IMR-90 (cell line): ENCODE measurements around the gene NGEF. TPM values are rescaled to one million over a fixed set of nuclear protein-coding genes. Genes with fewer than 3 reads are reported as not detected.

Experiments
- ATAC-seq: fragments of 200-7000 bp; cut with Tn5 transposase; 2 replicates; pipeline ENCODE4 v1.9.1; 2020; ENCODE audit warnings: low read depth, mild to moderate bottlenecking, moderate library complexity
- BruUV-seq: library from RNA; stranded (reverse); fragments of 400-500 nt; replicated peaks from 2 replicates; lab custom pipeline; 2021; lab: Mats Ljungman, UMichigan
- CTCF ChIA-PET: fragments of 300-600 bp; formaldehyde crosslinking; extraction: SDS; loops from one replicate; lab custom pipeline; 2021; ENCODE audit warnings: antibody characterized with exemption; lab: Yijun Ruan, JAX
- POLR2A ChIA-PET: fragments of 300-600 bp; sonication (Branson Sonifier 250); formaldehyde crosslinking; loops from one replicate; lab custom pipeline; 2022; ENCODE audit warnings: antibody characterized with exemption; ENCODE audit not compliant: unreplicated experiment; lab: Charles Lee
- DNase-seq: peaks from one replicate; pipeline ENCODE4 v3.0.0; 2013
- H2AFZ ChIP-seq: replicated peaks from 2 replicates; pipeline ENCODE3; 2013; ENCODE audit warnings: low read length, mild to moderate bottlenecking; ENCODE audit not compliant: poor library complexity
- H2AK5ac ChIP-seq: 2 replicates; pipeline ENCODE4 v1.6.1; 2013; ENCODE audit warnings: low read depth, low read length, inconsistent platforms
- H2AK9ac ChIP-seq: replicated peaks from 2 replicates; pipeline ENCODE3; 2013; ENCODE audit warnings: mild to moderate bottlenecking, low read depth, low read length, moderate library complexity; ENCODE audit not compliant: poor library complexity
- H2BK120ac ChIP-seq: 2 replicates; pipeline ENCODE4 v1.6.1; 2013; ENCODE audit warnings: low read depth, low read length, inconsistent platforms
- H2BK15ac ChIP-seq: 3 replicates; pipeline ENCODE4 v1.6.1; 2013; ENCODE audit warnings: low read depth, low read length, inconsistent platforms
- H2BK20ac ChIP-seq: 2 replicates; pipeline ENCODE4 v1.6.1; 2013; ENCODE audit warnings: low read depth, mild to moderate bottlenecking, inconsistent platforms, low read length, moderate library complexity
- H2BK5ac ChIP-seq: 2 replicates; pipeline ENCODE4 v1.6.1; 2013; ENCODE audit warnings: mild to moderate bottlenecking, low read depth, low read length, inconsistent platforms; ENCODE audit not compliant: poor library complexity, severe bottlenecking
- H3K14ac ChIP-seq: replicated peaks from 2 replicates; pipeline ENCODE4 v1.6.1; 2013; ENCODE audit warnings: low read depth, low read length, inconsistent platforms
- H3K18ac ChIP-seq: 2 replicates; pipeline ENCODE4 v1.6.1; 2013; ENCODE audit warnings: low read depth, low read length, control low read depth
- H3K23ac ChIP-seq: 2 replicates; pipeline ENCODE4 v1.6.1; 2013; ENCODE audit warnings: low read depth, low read length, inconsistent platforms
- H3K27ac ChIP-seq: 2 replicates; pipeline ENCODE4 v1.5.1; 2013; ENCODE audit warnings: mild to moderate bottlenecking, control low read depth, low read length; ENCODE audit not compliant: insufficient read depth
- H3K27me3 ChIP-seq: 2 replicates; pipeline ENCODE4 v1.6.1; 2013; ENCODE audit warnings: low read length; ENCODE audit not compliant: control insufficient read depth, insufficient read depth
- H3K36me3 ChIP-seq: 2 replicates; pipeline ENCODE4 v1.6.1; 2013; ENCODE audit warnings: low read length, mixed read lengths; ENCODE audit not compliant: control insufficient read depth, insufficient read depth
- H3K4ac ChIP-seq: 2 replicates; pipeline ENCODE4 v1.6.1; 2013; ENCODE audit warnings: low read depth, low read length, inconsistent platforms
- H3K4me1 ChIP-seq: 2 replicates; pipeline ENCODE4 v1.6.1; 2013; ENCODE audit warnings: low read length, mixed read lengths; ENCODE audit not compliant: control insufficient read depth, insufficient read depth
- H3K4me2 ChIP-seq: 2 replicates; pipeline ENCODE4 v1.6.1; 2013; ENCODE audit warnings: low read depth, mild to moderate bottlenecking, control low read depth, low read length, moderate library complexity
- H3K4me3 ChIP-seq: 2 replicates; pipeline ENCODE4 v1.5.1; 2013; ENCODE audit warnings: low read depth, mild to moderate bottlenecking, control low read depth, low read length, moderate library complexity; ENCODE audit not compliant: insufficient read depth
- H3K56ac ChIP-seq: 2 replicates; pipeline ENCODE4 v1.6.1; 2013; ENCODE audit warnings: low read length, inconsistent platforms; ENCODE audit not compliant: insufficient read depth; ENCODE audit errors: extremely low read depth
- H3K79me1 ChIP-seq, 2 experiments: 2 replicates each; pipeline ENCODE4 v1.6.1; 2013; ENCODE audit warnings: low read length in 2 of 2, inconsistent platforms in 1 of 2, low read depth in 1 of 2
- H3K9ac ChIP-seq: 2 replicates; pipeline ENCODE4 v1.6.1; 2013; ENCODE audit warnings: low read depth, low read length, control low read depth
- H3K9me1 ChIP-seq: 2 replicates; pipeline ENCODE4 v1.6.1; 2013; ENCODE audit warnings: low read length, inconsistent platforms; ENCODE audit not compliant: insufficient read depth
- H3K9me3 ChIP-seq: 2 replicates; pipeline ENCODE4 v1.6.1; 2013; ENCODE audit warnings: low read length; ENCODE audit not compliant: control insufficient read depth, insufficient read depth
- H4K20me1 ChIP-seq: 2 replicates; pipeline ENCODE4 v1.6.1; 2013; ENCODE audit warnings: low read length, inconsistent platforms; ENCODE audit not compliant: insufficient read depth
- H4K5ac ChIP-seq: 2 replicates; pipeline ENCODE4 v1.6.1; 2013; ENCODE audit warnings: mild to moderate bottlenecking, low read depth, low read length, control low read depth
- H4K8ac ChIP-seq, 2 experiments: 2 replicates each; pipeline ENCODE4 v1.6.1; 2013; ENCODE audit warnings: low read depth in 2 of 2, low read length in 2 of 2, control low read depth in 1 of 2, inconsistent platforms in 1 of 2
- H4K91ac ChIP-seq: 2 replicates; pipeline ENCODE4 v1.6.1; 2013; ENCODE audit warnings: low read depth, low read length, inconsistent platforms; ENCODE audit not compliant: insufficient read depth
- BHLHE40 ChIP-seq: fragments of 150-350 bp; IDR thresholded peaks from 2 replicates; pipeline ENCODE4 v1.6.1; 2016; ENCODE audit warnings: mild to moderate bottlenecking, low read depth, low read length
- CHD1 ChIP-seq: IDR thresholded peaks from 2 replicates; pipeline ENCODE4 v1.6.1; 2012; ENCODE audit warnings: low read depth, low read length, improper control_type of control experiment
- FOS ChIP-seq: fragments of 150-350 bp; IDR thresholded peaks from 2 replicates; pipeline ENCODE4 v1.6.1; 2016; ENCODE audit warnings: low read depth, low read length
- MAFK ChIP-seq: IDR thresholded peaks from 2 replicates; pipeline ENCODE4 v1.6.1; 2012; ENCODE audit warnings: low read depth, low read length, improper control_type of control experiment
- MAZ ChIP-seq: IDR thresholded peaks from 2 replicates; pipeline ENCODE4 v1.6.1; 2012; ENCODE audit warnings: low read depth, mild to moderate bottlenecking, low read length, improper control_type of control experiment, moderate library complexity, borderline replicate concordance
- MXI1 ChIP-seq: IDR thresholded peaks from 2 replicates; pipeline ENCODE4 v1.6.1; 2012; ENCODE audit warnings: low read depth, mild to moderate bottlenecking, low read length, moderate library complexity, borderline replicate concordance
- NFE2L2 ChIP-seq: fragments of 150-350 bp; IDR thresholded peaks from 2 replicates; pipeline ENCODE4 v1.6.1; 2016; ENCODE audit warnings: low read depth, mild to moderate bottlenecking, low read length
- POLR2A ChIP-seq: IDR thresholded peaks from 2 replicates; pipeline ENCODE4 v1.6.1; 2012; ENCODE audit warnings: mild to moderate bottlenecking, low read depth, low read length
- RAD21 ChIP-seq: IDR thresholded peaks from 2 replicates; pipeline ENCODE4 v1.6.1; 2012; ENCODE audit warnings: low read length, improper control_type of control experiment
- RCOR1 ChIP-seq: IDR thresholded peaks from 2 replicates; pipeline ENCODE4 v1.6.1; 2012; ENCODE audit warnings: mild to moderate bottlenecking, low read length, improper control_type of control experiment; ENCODE audit not compliant: insufficient replicate concordance
- RFX5 ChIP-seq: IDR thresholded peaks from 2 replicates; pipeline ENCODE4 v1.8.0; 2012; ENCODE audit warnings: low read depth, mild to moderate bottlenecking, low read length, moderate library complexity
- SMC3 ChIP-seq: fragments of 150-350 bp; IDR thresholded peaks from 2 replicates; pipeline ENCODE4 v1.6.1; 2016; ENCODE audit warnings: low read depth, mild to moderate bottlenecking, antibody characterized with exemption, low read length, moderate library complexity
- WGBS, 2 experiments: methylation state at CpG; one replicate each; pipeline versions ENCODE4 v1.1.5 to v1.1.7; 2013; ENCODE audit warnings: missing lambda C conversion rate in 2 of 2; ENCODE audit not compliant: insufficient read length in 1 of 2; ENCODE audit errors: extremely low coverage in 2 of 2; 5-methylcytosine and 5-hydroxymethylcytosine counted together
- dilution Hi-C: fragments of 300-500 bp; cut with HindIII; formaldehyde crosslinking; loops from one replicate; pipeline ENCODE4 v1.14.3; 2018; ENCODE audit warnings: low sequenced_read_pairs; ENCODE audit not compliant: unreplicated experiment
- in situ Hi-C: fragments of 300-500 bp; cut with MboI; formaldehyde crosslinking; loops from 3 replicates; pipeline ENCODE4 v1.14.3; 2019; ENCODE audit warnings: low sequenced_read_pairs, inconsistent platforms, mixed read lengths
- intact Hi-C: fragments of 100-400 bp; cut with micrococcal nuclease; formaldehyde crosslinking; loops from 2 replicates; pipeline ENCODE4 v1.10.0; 2022
- polyA plus RNA-seq, 3 experiments: library from polyadenylated mRNA; depleted of rRNA; stranded (reverse); fragments of >200 nt; gene quantifications; 2 replicates each; pipeline ENCODE4 v1.2.3, GENCODE V29; 2012; ENCODE audit warnings: low replicate concordance in 1 of 3
- total RNA-seq: library from RNA; depleted of rRNA; stranded (reverse); fragments of >200 nt; gene quantifications from 2 replicates; pipeline ENCODE4 v1.2.3, GENCODE V29; 2012
- TF ChIP-seq, protein P1 (sequence below): fragments of 150-350 bp; IDR thresholded peaks from 2 replicates; pipeline ENCODE4 v1.6.1; 2016; ENCODE audit warnings: low read depth, mild to moderate bottlenecking, low read length, moderate library complexity, borderline replicate concordance
- TF ChIP-seq, protein P2 (sequence below): fragments of 150-350 bp; IDR thresholded peaks from 2 replicates; pipeline ENCODE4 v1.6.1; 2017; ENCODE audit warnings: mild to moderate bottlenecking, antibody characterized with exemption, low read length, low read depth
- TF ChIP-seq, protein P3 (sequence below): conservative IDR thresholded peaks from 2 replicates; pipeline ENCODE4 v1.5.1; 2012; ENCODE audit warnings: mild to moderate bottlenecking, low read depth, low read length, improper control_type of control experiment

The NGEF gene
- total and polyA plus RNA-seq, 2 of the 4 experiments (the other 2 are of a cell fraction), result 1.1 to 1.7 TPM

DNA sequence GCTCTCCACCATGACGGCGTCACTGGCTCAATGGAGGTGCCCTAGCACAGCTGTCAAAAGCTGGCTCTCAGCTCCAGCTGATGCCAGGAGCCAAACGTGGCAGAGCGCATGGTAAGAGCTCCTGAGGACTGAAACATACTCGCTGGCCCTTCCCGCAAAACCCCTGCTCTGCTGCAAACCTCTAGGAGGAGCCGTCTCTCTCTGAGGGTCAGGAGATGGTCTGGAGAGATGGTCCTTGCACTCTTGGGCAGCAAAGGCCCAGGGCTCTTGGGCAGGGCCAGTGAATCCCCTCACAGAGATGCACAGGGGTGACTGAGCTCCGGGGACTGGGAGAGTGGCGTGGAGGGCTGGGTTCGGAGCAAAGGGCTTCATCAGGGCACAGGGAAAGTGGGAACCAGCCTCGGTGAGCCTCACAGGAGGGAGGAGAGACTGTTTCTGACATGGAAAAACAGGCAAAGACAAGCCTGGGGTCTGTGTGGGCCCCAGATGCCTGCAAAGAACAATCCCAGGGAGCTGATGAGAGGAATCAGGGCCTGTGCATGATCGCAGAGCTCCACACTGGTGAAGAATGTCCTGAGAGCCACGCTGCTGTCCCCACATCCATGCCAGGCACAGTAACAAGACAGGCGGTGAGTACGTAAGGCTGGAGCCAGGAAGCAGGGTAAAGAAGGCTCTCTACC lies 125.7 kb downstream of the NGEF start:
- no peak overlapping the region for H4K8ac ChIP-seq
- H2BK20ac ChIP-seq, result no peak overlapping the region
- no peak overlapping the region for H3K4ac ChIP-seq
- 81% methylated on average over 3 of the region's 15 CpGs; no CpG with 5 or more reads in 1 of the 2 experiments for WGBS, 2 experiments
- H3K14ac ChIP-seq, result no peak overlapping the region
- peak overlapping the region; percentile 45 for H2AK9ac ChIP-seq
- DNase-seq (no peak), ATAC-seq (no peak)
- no peak overlapping the region for H2AK5ac ChIP-seq
- ChIA-PET POLR2A (no interaction called here), CTCF (interaction anchor here (0.7 kb wide), 1 partner anchor 167 kb away, joined by 5 read pairs; no protein-coding TSS in a partner anchor)
- dilution Hi-C loops, result no loop called here
- no peak overlapping the region for H3K9ac ChIP-seq
- in situ Hi-C loops, result no loop called here
- no peaks in the 10 kb centered on the region for H4K20me1 ChIP-seq
- peaks cover 1% of the 10 kb centered on the region; the same call in 1 of the 2 replicates for H3K4me1 ChIP-seq
- no peak overlapping the region for H4K91ac ChIP-seq
- H3K9me1 ChIP-seq, result peaks cover 10% of the 10 kb centered on the region; the same call in 1 of the 2 replicates
- H4K5ac ChIP-seq, result no peak overlapping the region
- no TSS peak for BruUV-seq
- no peaks in the 10 kb centered on the region for H3K79me1 ChIP-seq
- H2BK120ac ChIP-seq, result no peak overlapping the region
- no peaks in the 10 kb centered on the region for H3K36me3 ChIP-seq
- peak overlapping the region; percentile 33 for H2AFZ ChIP-seq
- intact Hi-C loops, result no loop called here
- H2BK15ac ChIP-seq, result no peak overlapping the region
- H3K18ac ChIP-seq, result no peak overlapping the region
- H3K27me3 ChIP-seq, result peaks cover 6% of the 10 kb centered on the region; the same call in 1 of the 2 replicates
- H3K9me3 ChIP-seq, result no peaks in the 10 kb centered on the region
- H3K4me2 ChIP-seq, result no peak overlapping the region
- no peak overlapping the region for H3K56ac ChIP-seq
- H3K23ac ChIP-seq, result no peak overlapping the region; the same call in 1 of the 2 replicates
- H3K4me3 ChIP-seq, result no peak overlapping the region
- no peak overlapping the region for H2BK5ac ChIP-seq
- no peak overlapping the region for H3K27ac ChIP-seq
- TF ChIP-seq CHD1 (no peak), RCOR1 (no peak), POLR2A (no peak), SMC3 (0 out of 2 replicates have a peak, but pooled peaks have one; percentile 8), RAD21 (peak; percentile 11; the same call in 1 of the 2 replicates), MAZ (no peak), BHLHE40 (no peak), RFX5 (no peak), MAFK (no peak), MXI1 (no peak), FOS (no peak), NFE2L2 (no peak)
- TF ChIP-seq, protein P1, sequence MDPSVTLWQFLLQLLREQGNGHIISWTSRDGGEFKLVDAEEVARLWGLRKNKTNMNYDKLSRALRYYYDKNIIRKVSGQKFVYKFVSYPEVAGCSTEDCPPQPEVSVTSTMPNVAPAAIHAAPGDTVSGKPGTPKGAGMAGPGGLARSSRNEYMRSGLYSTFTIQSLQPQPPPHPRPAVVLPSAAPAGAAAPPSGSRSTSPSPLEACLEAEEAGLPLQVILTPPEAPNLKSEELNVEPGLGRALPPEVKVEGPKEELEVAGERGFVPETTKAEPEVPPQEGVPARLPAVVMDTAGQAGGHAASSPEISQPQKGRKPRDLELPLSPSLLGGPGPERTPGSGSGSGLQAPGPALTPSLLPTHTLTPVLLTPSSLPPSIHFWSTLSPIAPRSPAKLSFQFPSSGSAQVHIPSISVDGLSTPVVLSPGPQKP, result no peak
- TF ChIP-seq, protein P2, sequence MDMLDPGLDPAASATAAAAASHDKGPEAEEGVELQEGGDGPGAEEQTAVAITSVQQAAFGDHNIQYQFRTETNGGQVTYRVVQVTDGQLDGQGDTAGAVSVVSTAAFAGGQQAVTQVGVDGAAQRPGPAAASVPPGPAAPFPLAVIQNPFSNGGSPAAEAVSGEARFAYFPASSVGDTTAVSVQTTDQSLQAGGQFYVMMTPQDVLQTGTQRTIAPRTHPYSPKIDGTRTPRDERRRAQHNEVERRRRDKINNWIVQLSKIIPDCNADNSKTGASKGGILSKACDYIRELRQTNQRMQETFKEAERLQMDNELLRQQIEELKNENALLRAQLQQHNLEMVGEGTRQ, result no peak
- TF ChIP-seq, protein P3, sequence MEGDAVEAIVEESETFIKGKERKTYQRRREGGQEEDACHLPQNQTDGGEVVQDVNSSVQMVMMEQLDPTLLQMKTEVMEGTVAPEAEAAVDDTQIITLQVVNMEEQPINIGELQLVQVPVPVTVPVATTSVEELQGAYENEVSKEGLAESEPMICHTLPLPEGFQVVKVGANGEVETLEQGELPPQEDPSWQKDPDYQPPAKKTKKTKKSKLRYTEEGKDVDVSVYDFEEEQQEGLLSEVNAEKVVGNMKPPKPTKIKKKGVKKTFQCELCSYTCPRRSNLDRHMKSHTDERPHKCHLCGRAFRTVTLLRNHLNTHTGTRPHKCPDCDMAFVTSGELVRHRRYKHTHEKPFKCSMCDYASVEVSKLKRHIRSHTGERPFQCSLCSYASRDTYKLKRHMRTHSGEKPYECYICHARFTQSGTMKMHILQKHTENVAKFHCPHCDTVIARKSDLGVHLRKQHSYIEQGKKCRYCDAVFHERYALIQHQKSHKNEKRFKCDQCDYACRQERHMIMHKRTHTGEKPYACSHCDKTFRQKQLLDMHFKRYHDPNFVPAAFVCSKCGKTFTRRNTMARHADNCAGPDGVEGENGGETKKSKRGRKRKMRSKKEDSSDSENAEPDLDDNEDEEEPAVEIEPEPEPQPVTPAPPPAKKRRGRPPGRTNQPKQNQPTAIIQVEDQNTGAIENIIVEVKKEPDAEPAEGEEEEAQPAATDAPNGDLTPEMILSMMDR, result 0 out of 2 replicates have a peak, but pooled peaks have one; percentile 14
